GM23338 (cell line): Measurements from ENCODE around the gene GRID2. TPM values are rescaled to one million over a fixed set of nuclear protein-coding genes. Genes with fewer than 3 reads are reported as not detected.
A peak's percentile ranks its signal among the peaks of the same experiment; 100 is the strongest.

Source experiments
- ATAC-seq: fragments of 200-7000 bp; cut with Tn5 transposase; 3 replicates; pipeline ENCODE4 v1.9.1; 2020
- DNase-seq: peaks from one replicate; pipeline ENCODE4 v3.0.0-alpha.2; 2015; ENCODE audit warnings: low spot score
- H2AFZ ChIP-seq: fragments of 200-600 bp; sonication (generic); 2 replicates; pipeline ENCODE4 v1.8.0; 2016; ENCODE audit warnings: antibody characterized with exemption, mild to moderate bottlenecking, moderate library complexity
- H3F3A ChIP-seq: fragments of 200-600 bp; sonication (generic); replicated peaks from 2 replicates; pipeline ENCODE4 v1.8.0; 2017; ENCODE audit warnings: antibody characterized with exemption, mixed run types, low read depth
- H3K27ac ChIP-seq: fragments of 200-600 bp; sonication (generic); 2 replicates; pipeline ENCODE4 v1.6.1; 2016; ENCODE audit warnings: low read depth
- H3K27me3 ChIP-seq: fragments of 200-600 bp; sonication (generic); 2 replicates; pipeline ENCODE4 v1.8.0; 2016; ENCODE audit warnings: mild to moderate bottlenecking, mixed run types, moderate library complexity; ENCODE audit not compliant: insufficient read depth
- H3K36me3 ChIP-seq: fragments of 200-600 bp; sonication (generic); 2 replicates; pipeline ENCODE4 v1.8.0; 2016; ENCODE audit warnings: mild to moderate bottlenecking; ENCODE audit not compliant: insufficient read depth
- H3K4me1 ChIP-seq: fragments of 200-600 bp; sonication (generic); 2 replicates; pipeline ENCODE4 v1.8.0; 2016; ENCODE audit warnings: mild to moderate bottlenecking, moderate library complexity; ENCODE audit not compliant: insufficient read depth
- H3K4me2 ChIP-seq: fragments of 200-600 bp; sonication (generic); 2 replicates; pipeline ENCODE4 v1.7.1; 2017; ENCODE audit warnings: mixed run types
- H3K4me3 ChIP-seq: fragments of 200-600 bp; sonication (generic); 2 replicates; pipeline ENCODE4 v1.6.1; 2016; ENCODE audit warnings: mixed run types
- H3K79me2 ChIP-seq: fragments of 200-600 bp; sonication (generic); replicated peaks from 2 replicates; pipeline ENCODE4 v1.8.0; 2017; ENCODE audit warnings: mild to moderate bottlenecking; ENCODE audit not compliant: insufficient read depth
- H3K9me2 ChIP-seq: fragments of 200-600 bp; sonication (generic); 2 replicates; pipeline ENCODE4 v1.8.0; 2017; ENCODE audit not compliant: insufficient read depth
- H4K20me1 ChIP-seq: fragments of 200-600 bp; sonication (generic); replicated peaks from 2 replicates; pipeline ENCODE4 v1.8.0; 2017; ENCODE audit warnings: mild to moderate bottlenecking; ENCODE audit not compliant: insufficient read depth
- H3K27ac Mint-ChIP-seq: 2 replicates; pipeline ENCODE4 v1.8.0; 2020; ENCODE audit warnings: inconsistent platforms, mild to moderate bottlenecking, moderate library complexity, mixed read lengths
- H3K27me3 Mint-ChIP-seq: 3 replicates; pipeline ENCODE4 v1.8.0; 2022; ENCODE audit warnings: low read depth, mild to moderate bottlenecking, moderate library complexity, mixed read lengths, inconsistent platforms; ENCODE audit not compliant: insufficient read depth, poor library complexity
- H3K36me3 Mint-ChIP-seq: 3 replicates; pipeline ENCODE4 v1.8.0; 2021; ENCODE audit warnings: low read depth, mild to moderate bottlenecking, inconsistent platforms, moderate library complexity, mixed read lengths
- H3K4me1 Mint-ChIP-seq: 3 replicates; pipeline ENCODE4 v1.8.0; 2020; ENCODE audit warnings: mild to moderate bottlenecking, inconsistent platforms, mixed read lengths
- H3K4me3 Mint-ChIP-seq: 3 replicates; pipeline ENCODE4 v1.8.0; 2021; ENCODE audit warnings: moderate library complexity, mild to moderate bottlenecking, inconsistent platforms, mixed read lengths
- H3K9me3 Mint-ChIP-seq: 3 replicates; pipeline ENCODE4 v1.8.0; 2020; ENCODE audit warnings: moderate library complexity, mild to moderate bottlenecking, inconsistent platforms, mixed read lengths
- NANOG ChIP-seq: IDR thresholded peaks from 2 replicates; pipeline ENCODE4 v1.6.1; 2016; ENCODE audit warnings: antibody characterized with exemption, borderline replicate concordance
- POLR2AphosphoS5 ChIP-seq: IDR thresholded peaks from 2 replicates; pipeline ENCODE4 v1.6.1; 2016; ENCODE audit warnings: antibody characterized with exemption, low read depth
- ZNF114 ChIP-seq: fragments of 250-450 bp; sonication (Bioruptor Pico); IDR thresholded peaks from 2 replicates; pipeline ENCODE4 v1.5.0; 2020; ENCODE audit warnings: mild to moderate bottlenecking, moderate library complexity
- ZNF331 ChIP-seq: fragments of 250-450 bp; sonication (Bioruptor Pico); IDR thresholded peaks from 2 replicates; pipeline ENCODE4 v1.5.0; 2020; ENCODE audit warnings: low read depth, mild to moderate bottlenecking, moderate library complexity
- polyA plus RNA-seq: library from polyadenylated mRNA; unstranded; fragments of >200 nt; fragmentation: Nextera tagmentation; extraction: Ambion mirVana; gene quantifications from 2 replicates; pipeline ENCODE4 v1.2.1, GENCODE V29; 2016
- total RNA-seq: library from RNA; depleted of rRNA; stranded (reverse); fragments of >200 nt; shearing (Covaris generic); gene quantifications from 2 replicates; pipeline ENCODE4 v1.2.3, GENCODE V29; 2014
- TF ChIP-seq, protein P1 (sequence below): IDR thresholded peaks from 2 replicates; pipeline ENCODE4 v1.6.1; 2016; ENCODE audit warnings: antibody characterized with exemption
- TF ChIP-seq, protein P2 (sequence below): fragments of 250-450 bp; sonication (Bioruptor Pico); IDR thresholded peaks from 2 replicates; pipeline ENCODE4 v1.5.0; 2020; ENCODE audit warnings: mild to moderate bottlenecking, moderate library complexity

The GRID2 gene
- total and polyA plus RNA-seq, 2 experiments from 2014 or later: 19.9 to 65.4 TPM

GRCh38 chr4:93053140-93053539 lies 749.4 kb downstream of the GRID2 start:
- Histone ChIP-seq H3K4me1 (peaks cover 7% of the 10 kb centered on the region; the same call in 1 of the 2 replicates), H3F3A (no peaks in the 10 kb centered on the region), H2AFZ (no peak overlapping the region), H3K27me3 (no peaks in the 10 kb centered on the region), H4K20me1 (no peaks in the 10 kb centered on the region), H3K79me2 (no peaks in the 10 kb centered on the region), H3K9me2 (no peaks in the 10 kb centered on the region), H3K4me2 (no peak overlapping the region), H3K27ac (no peak overlapping the region), H3K4me3 (no peak overlapping the region), H3K36me3 (no peaks in the 10 kb centered on the region)
- Mint-ChIP-seq H3K27ac (no peak overlapping the region), H3K9me3 (no peaks in the 10 kb centered on the region), H3K4me3 (no peak overlapping the region), H3K36me3 (no peaks in the 10 kb centered on the region; the same call in 2 of the 3 replicates), H3K4me1 (peaks cover 56% of the 10 kb centered on the region), H3K27me3 (peaks cover 1% of the 10 kb centered on the region)
- no peak for ATAC-seq
- TF ChIP-seq ZNF114 (CRISPR knock-in tag) (no peak), ZNF331 (no peak), NANOG (no peak)
- TF ChIP-seq, protein P1, sequence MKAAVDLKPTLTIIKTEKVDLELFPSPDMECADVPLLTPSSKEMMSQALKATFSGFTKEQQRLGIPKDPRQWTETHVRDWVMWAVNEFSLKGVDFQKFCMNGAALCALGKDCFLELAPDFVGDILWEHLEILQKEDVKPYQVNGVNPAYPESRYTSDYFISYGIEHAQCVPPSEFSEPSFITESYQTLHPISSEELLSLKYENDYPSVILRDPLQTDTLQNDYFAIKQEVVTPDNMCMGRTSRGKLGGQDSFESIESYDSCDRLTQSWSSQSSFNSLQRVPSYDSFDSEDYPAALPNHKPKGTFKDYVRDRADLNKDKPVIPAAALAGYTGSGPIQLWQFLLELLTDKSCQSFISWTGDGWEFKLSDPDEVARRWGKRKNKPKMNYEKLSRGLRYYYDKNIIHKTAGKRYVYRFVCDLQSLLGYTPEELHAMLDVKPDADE: no peak
- no peak for DNase-seq

- no peaks in the 10 kb centered on the region for H3K36me3 ChIP-seq
- no peak overlapping the region for H3K4me2 ChIP-seq
- H3K79me2 ChIP-seq: no peaks in the 10 kb centered on the region
- no peaks in the 10 kb centered on the region for H3K9me2 ChIP-seq
- H3K9me3 Mint-ChIP-seq: no peaks in the 10 kb centered on the region
- ATAC-seq: peak; percentile 33; the same call in 2 of the 3 replicates
- H3K4me1 Mint-ChIP-seq: peaks cover 42% of the 10 kb centered on the region
- no peak overlapping the region for H3K27ac Mint-ChIP-seq
- peak overlapping the region; percentile 17; the same call in 1 of the 2 replicates for H3K27ac ChIP-seq
- no peak overlapping the region for H3K4me3 Mint-ChIP-seq
- H2AFZ ChIP-seq: no peak overlapping the region
- H3F3A ChIP-seq: no peaks in the 10 kb centered on the region
- DNase-seq: peak; percentile 26
- H3K27me3 ChIP-seq: no peaks in the 10 kb centered on the region
- TF ChIP-seq POLR2AphosphoS5: no peak
- no peak for TF ChIP-seq NANOG
- TF ChIP-seq, protein P1: no peak
- TF ChIP-seq ZNF331: no peak
- TF ChIP-seq, protein P2, sequence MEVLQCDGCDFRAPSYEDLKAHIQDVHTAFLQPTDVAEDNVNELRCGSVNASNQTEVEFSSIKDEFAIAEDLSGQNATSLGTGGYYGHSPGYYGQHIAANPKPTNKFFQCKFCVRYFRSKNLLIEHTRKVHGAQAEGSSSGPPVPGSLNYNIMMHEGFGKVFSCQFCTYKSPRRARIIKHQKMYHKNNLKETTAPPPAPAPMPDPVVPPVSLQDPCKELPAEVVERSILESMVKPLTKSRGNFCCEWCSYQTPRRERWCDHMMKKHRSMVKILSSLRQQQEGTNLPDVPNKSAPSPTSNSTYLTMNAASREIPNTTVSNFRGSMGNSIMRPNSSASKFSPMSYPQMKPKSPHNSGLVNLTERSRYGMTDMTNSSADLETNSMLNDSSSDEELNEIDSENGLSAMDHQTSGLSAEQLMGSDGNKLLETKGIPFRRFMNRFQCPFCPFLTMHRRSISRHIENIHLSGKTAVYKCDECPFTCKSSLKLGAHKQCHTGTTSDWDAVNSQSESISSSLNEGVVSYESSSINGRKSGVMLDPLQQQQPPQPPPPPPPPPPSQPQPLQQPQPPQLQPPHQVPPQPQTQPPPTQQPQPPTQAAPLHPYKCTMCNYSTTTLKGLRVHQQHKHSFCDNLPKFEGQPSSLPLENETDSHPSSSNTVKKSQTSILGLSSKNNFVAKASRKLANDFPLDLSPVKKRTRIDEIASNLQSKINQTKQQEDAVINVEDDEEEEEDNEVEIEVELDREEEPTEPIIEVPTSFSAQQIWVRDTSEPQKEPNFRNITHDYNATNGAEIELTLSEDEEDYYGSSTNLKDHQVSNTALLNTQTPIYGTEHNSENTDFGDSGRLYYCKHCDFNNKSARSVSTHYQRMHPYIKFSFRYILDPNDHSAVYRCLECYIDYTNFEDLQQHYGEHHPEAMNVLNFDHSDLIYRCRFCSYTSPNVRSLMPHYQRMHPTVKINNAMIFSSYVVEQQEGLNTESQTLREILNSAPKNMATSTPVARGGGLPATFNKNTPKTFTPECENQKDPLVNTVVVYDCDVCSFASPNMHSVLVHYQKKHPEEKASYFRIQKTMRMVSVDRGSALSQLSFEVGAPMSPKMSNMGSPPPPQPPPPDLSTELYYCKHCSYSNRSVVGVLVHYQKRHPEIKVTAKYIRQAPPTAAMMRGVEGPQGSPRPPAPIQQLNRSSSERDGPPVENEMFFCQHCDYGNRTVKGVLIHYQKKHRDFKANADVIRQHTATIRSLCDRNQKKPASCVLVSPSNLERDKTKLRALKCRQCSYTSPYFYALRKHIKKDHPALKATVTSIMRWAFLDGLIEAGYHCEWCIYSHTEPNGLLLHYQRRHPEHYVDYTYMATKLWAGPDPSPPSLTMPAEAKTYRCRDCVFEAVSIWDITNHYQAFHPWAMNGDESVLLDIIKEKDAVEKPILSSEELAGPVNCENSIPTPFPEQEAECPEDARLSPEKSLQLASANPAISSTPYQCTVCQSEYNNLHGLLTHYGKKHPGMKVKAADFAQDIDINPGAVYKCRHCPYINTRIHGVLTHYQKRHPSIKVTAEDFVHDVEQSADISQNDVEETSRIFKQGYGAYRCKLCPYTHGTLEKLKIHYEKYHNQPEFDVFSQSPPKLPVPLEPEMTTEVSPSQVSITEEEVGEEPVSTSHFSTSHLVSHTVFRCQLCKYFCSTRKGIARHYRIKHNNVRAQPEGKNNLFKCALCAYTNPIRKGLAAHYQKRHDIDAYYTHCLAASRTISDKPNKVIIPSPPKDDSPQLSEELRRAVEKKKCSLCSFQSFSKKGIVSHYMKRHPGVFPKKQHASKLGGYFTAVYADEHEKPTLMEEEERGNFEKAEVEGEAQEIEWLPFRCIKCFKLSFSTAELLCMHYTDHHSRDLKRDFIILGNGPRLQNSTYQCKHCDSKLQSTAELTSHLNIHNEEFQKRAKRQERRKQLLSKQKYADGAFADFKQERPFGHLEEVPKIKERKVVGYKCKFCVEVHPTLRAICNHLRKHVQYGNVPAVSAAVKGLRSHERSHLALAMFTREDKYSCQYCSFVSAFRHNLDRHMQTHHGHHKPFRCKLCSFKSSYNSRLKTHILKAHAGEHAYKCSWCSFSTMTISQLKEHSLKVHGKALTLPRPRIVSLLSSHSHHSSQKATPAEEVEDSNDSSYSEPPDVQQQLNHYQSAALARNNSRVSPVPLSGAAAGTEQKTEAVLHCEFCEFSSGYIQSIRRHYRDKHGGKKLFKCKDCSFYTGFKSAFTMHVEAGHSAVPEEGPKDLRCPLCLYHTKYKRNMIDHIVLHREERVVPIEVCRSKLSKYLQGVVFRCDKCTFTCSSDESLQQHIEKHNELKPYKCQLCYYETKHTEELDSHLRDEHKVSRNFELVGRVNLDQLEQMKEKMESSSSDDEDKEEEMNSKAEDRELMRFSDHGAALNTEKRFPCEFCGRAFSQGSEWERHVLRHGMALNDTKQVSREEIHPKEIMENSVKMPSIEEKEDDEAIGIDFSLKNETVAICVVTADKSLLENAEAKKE (CRISPR knock-in tag): no peak
- peaks cover 10% of the 10 kb centered on the region; the same call in 1 of the 2 replicates for H3K4me1 ChIP-seq
- no peak overlapping the region for H3K4me3 ChIP-seq
- no peaks in the 10 kb centered on the region for H4K20me1 ChIP-seq
- no peaks in the 10 kb centered on the region for H3K27me3 Mint-ChIP-seq
- no peaks in the 10 kb centered on the region; the same call in 2 of the 3 replicates for H3K36me3 Mint-ChIP-seq
These were observed 758.1 kb downstream of the GRID2 start for GRCh38 chr4:93061826-93062225.
